GM12878 (cell line): ENCODE data around the gene IL16. TPM values are rescaled to one million over a fixed set of nuclear protein-coding genes. Genes with fewer than 3 reads are reported as not detected.

Experiments
- ATAC-seq: fragments of 200-7000 bp; cut with Tn5 transposase; 3 replicates; pipeline ENCODE4 v1.9.1; 2020; ENCODE audit warnings: mild to moderate bottlenecking, moderate library complexity
- BruUV-seq: library from RNA; stranded (reverse); fragments of 400-500 nt; replicated peaks from 2 replicates; lab custom pipeline; 2021; lab: Mats Ljungman, UMichigan
- CTCF ChIA-PET: fragments of 300-600 bp; sonication (Branson Sonifier 250); formaldehyde crosslinking; extraction: SDS; loops from one replicate; lab custom pipeline; 2021; ENCODE audit warnings: inconsistent platforms; lab: Yijun Ruan, JAX
- POLR2A ChIA-PET: fragments of 350-600 bp; formaldehyde crosslinking; extraction: SDS; loops from one replicate; lab custom pipeline; 2021; ENCODE audit warnings: inconsistent platforms; lab: Charles Lee
- RAD21 ChIA-PET: fragments of 300-600 bp; sonication (Branson Sonifier 250); formaldehyde crosslinking; loops from one replicate; lab custom pipeline; 2023; ENCODE audit warnings: antibody characterized with exemption; ENCODE audit not compliant: unreplicated experiment; lab: Charles Lee
- SMC1A ChIA-PET: fragments of 300-600 bp; sonication (Branson Sonifier 250); formaldehyde crosslinking; loops from one replicate; lab custom pipeline; 2023; ENCODE audit not compliant: unreplicated experiment, uncharacterized antibody; lab: Charles Lee
- DNase-seq: peaks from one replicate; pipeline ENCODE4 v3.0.0-alpha.2; 2011; ENCODE audit warnings: low read depth, low spot score
- FAIRE-seq: peaks from 3 replicates; lab custom pipeline; 2011; peaks lifted over from hg19 to GRCh38; lab: Jason Lieb, UNC
- H2AFZ ChIP-seq: 2 replicates; pipeline ENCODE4 v1.6.0; 2011; ENCODE audit warnings: low read depth, low read length, control low read depth; ENCODE audit not compliant: control insufficient read depth
- H3K27ac ChIP-seq: 2 replicates; pipeline ENCODE4 v1.5.1; 2011; ENCODE audit warnings: control low read depth; ENCODE audit not compliant: control insufficient read depth, insufficient read depth
- H3K27me3 ChIP-seq, 2 experiments: replicated peaks in 1 of 2; 2 replicates each; pipeline versions ENCODE4 v1.6.0 to v1.6.1; 2011; ENCODE audit warnings: low read length in 1 of 2; ENCODE audit not compliant: control insufficient read depth in 2 of 2, insufficient read depth in 2 of 2
- H3K36me3 ChIP-seq, 2 experiments: 2 replicates each; pipeline ENCODE4 v1.5.1; 2011; ENCODE audit warnings: low read length in 1 of 2; ENCODE audit not compliant: control insufficient read depth in 2 of 2, insufficient read depth in 2 of 2
- H3K4me1 ChIP-seq: 2 replicates; pipeline ENCODE4 v1.6.1; 2011; ENCODE audit warnings: mild to moderate bottlenecking, low read length, moderate library complexity, mixed read lengths; ENCODE audit not compliant: control insufficient read depth, insufficient read depth
- H3K4me2 ChIP-seq: 2 replicates; pipeline ENCODE4 v1.6.0; 2011; ENCODE audit warnings: control low read depth; ENCODE audit not compliant: control insufficient read depth, insufficient read depth
- H3K4me3 ChIP-seq: fragments of 200-600 bp; sonication (generic); 2 replicates; pipeline ENCODE4 v1.5.1; 2016
- H3K79me2 ChIP-seq: 2 replicates; pipeline ENCODE4 v1.6.0; 2011; ENCODE audit warnings: low read length; ENCODE audit not compliant: control insufficient read depth, insufficient read depth
- H3K9ac ChIP-seq: 2 replicates; pipeline ENCODE4 v1.8.0; 2011; ENCODE audit warnings: low read length, control low read depth, mixed read lengths; ENCODE audit not compliant: control insufficient read depth, insufficient read depth
- H3K9me3 ChIP-seq: replicated peaks from 3 replicates; pipeline ENCODE4 v1.5.1; 2011; ENCODE audit warnings: mild to moderate bottlenecking, low read length; ENCODE audit not compliant: control insufficient read depth, insufficient read depth
- H4K20me1 ChIP-seq: 2 replicates; pipeline ENCODE4 v1.6.0; 2011; ENCODE audit not compliant: control insufficient read depth, insufficient read depth
- REST ChIP-seq: IDR thresholded peaks from 2 replicates; pipeline ENCODE4 v1.6.1; 2012; ENCODE audit warnings: mild to moderate bottlenecking, low read depth, low read length
- TCF3 ChIP-seq: IDR thresholded peaks from 2 replicates; pipeline ENCODE4 v1.6.1; 2012; ENCODE audit warnings: low read depth, mild to moderate bottlenecking, low read length, borderline replicate concordance; ENCODE audit not compliant: insufficient read depth
- WGBS: methylation state at CpG from one replicate; pipeline ENCODE4 v1.1.6; 2016; ENCODE audit warnings: low lambda C conversion rate; ENCODE audit not compliant: insufficient replicate concordance, insufficient coverage; ENCODE audit errors: missing lambda C conversion rate; 5-methylcytosine and 5-hydroxymethylcytosine counted together
- in situ Hi-C: fragments of 300-500 bp; cut with MboI; formaldehyde crosslinking; loops from 9 replicates; pipeline ENCODE4 v1.14.3; 2018; ENCODE audit warnings: mixed read lengths
- intact Hi-C: fragments of 100-400 bp; cut with micrococcal nuclease; formaldehyde crosslinking; loops from one replicate; pipeline ENCODE4 v1.14.2; 2022; ENCODE audit not compliant: unreplicated experiment
- polyA plus RNA-seq, 11 experiments: library from polyadenylated mRNA; depleted of rRNA in 4 of 11; unstranded in 6 of 11; stranded (reverse) in 5 of 11; fragments of >200 nt; fragmentation: Nextera tagmentation in 4 of 11; fragmentation: Illumina TruSeq in 1 of 11; extraction: Ambion mirVana in 4 of 11; extraction: Trizol in 1 of 11; gene quantifications; 1 replicate in 1 of 11; 2 replicates in 10 of 11; pipeline versions ENCODE4 v1.2.1 to v1.2.3, GENCODE V29; 2011 to 2016; ENCODE audit warnings: inconsistent platforms in 2 of 11, missing spikeins in 2 of 11, low read depth in 1 of 11
- total RNA-seq, 4 experiments: library from RNA; depleted of rRNA in 3 of 4; stranded (reverse); fragments of >200 nt in 3 of 4; fragmentation: Illumina TruSeq in 1 of 4; extraction: Trizol in 1 of 4; gene quantifications; 2 replicates each; pipeline versions ENCODE4 v1.2.1 to v1.2.3, GENCODE V29; 2013 to 2021

IL16 gene
- total and polyA plus RNA-seq, 10 of the 15 experiments (the other 5 are each of a cell fraction or from before 2014, with no cell fraction given) = 21.7 to 206 (median 44.5) TPM

GRCh38 chr15:81181220-81181619 lies 15.5 kb upstream of the IL16 start:
- intact Hi-C loops = no loop called here
- no peak for FAIRE-seq
- Histone ChIP-seq H3K79me2 (no peaks in the 10 kb centered on the region), H3K36me3 (no peaks in the 10 kb centered on the region)
- TF ChIP-seq TCF3 = no peak
- TF ChIP-seq REST = peak; percentile 27; the same call in 1 of the 2 replicates
- TF ChIP-seq, all 136 proteins: peak for 1
- Histone ChIP-seq H3K9me3 (no peaks in the 10 kb centered on the region), H2AFZ (no peak overlapping the region), H3K27ac (no peak overlapping the region), H3K4me1 (no peaks in the 10 kb centered on the region), H4K20me1 (no peaks in the 10 kb centered on the region), H3K27me3 (peaks cover 2 to 3% of the 10 kb centered on the region in 2 experiments; a peak in 2 of 4 replicates), H3K9ac (no peak overlapping the region), H3K4me2 (no peak overlapping the region), H3K4me3 (no peak overlapping the region)
- ChIA-PET RAD21 (no interaction called here), POLR2A (no interaction called here), CTCF (no interaction called here), SMC1A (no interaction called here)
- in situ Hi-C loops = no loop called here
- ATAC-seq (no peak), DNase-seq (no peak)
- BruUV-seq = no TSS peak
- WGBS = 17% methylated on average over 3 of the region's 3 CpGs
